Measurements from ENCODE around the gene ASIC1. TPM values are rescaled to one million over a fixed set of nuclear protein-coding genes. Genes with fewer than 3 reads are reported as not detected.

Gene ASIC1
- total and polyA plus RNA-seq, 2 of the 4 experiments (the other 2 are of a cell fraction): 1.6 to 9.9 TPM

GRCh38 chr12:50061946-50062686, 4.7 kb downstream of the ASIC1 start:
- Histone ChIP-seq H2BK5ac (ENCODE audit: low read depth, low read length, poor library complexity, severe bottlenecking) (no peak overlapping the region), H2BK15ac (ENCODE audit: low read depth, low read length) (no peak overlapping the region), H3K4ac (ENCODE audit: low read depth, low read length) (no peak overlapping the region), H2AK9ac (replicated peaks; ENCODE audit: low read depth, low read length, poor library complexity) (no peak overlapping the region), H4K5ac (ENCODE audit: low read depth, low read length) (no peak overlapping the region), H3K4me2 (ENCODE audit: low read depth, low read length) (no peak overlapping the region), H3K4me1 (ENCODE audit: control insufficient read depth, insufficient read depth, low read length) (peaks cover 13% of the 10 kb centered on the region), H3K79me1 (ENCODE audit: low read depth in 1 of 2, low read length in 2 of 2) (no peaks in the 10 kb centered on the region), H3K9ac (ENCODE audit: low read depth, low read length) (no peak overlapping the region), H3K14ac (replicated peaks; ENCODE audit: low read depth, low read length) (no peak overlapping the region), H3K18ac (ENCODE audit: low read depth, low read length) (no peak overlapping the region), H2BK120ac (ENCODE audit: low read depth, low read length) (no peak overlapping the region), H2BK20ac (ENCODE audit: low read depth, low read length) (no peak overlapping the region), H3K56ac (ENCODE audit: extremely low read depth, insufficient read depth, low read length) (no peak overlapping the region), H2AFZ (replicated peaks; ENCODE audit: low read length, poor library complexity) (peak overlapping the region; percentile 34), H3K4me3 (ENCODE audit: insufficient read depth, low read depth, low read length) (no peak overlapping the region), H2AK5ac (ENCODE audit: low read depth, low read length) (peak overlapping the region; percentile 9; the same call in 1 of the 2 replicates), H4K20me1 (ENCODE audit: insufficient read depth, low read length) (no peaks in the 10 kb centered on the region; the same call in 1 of the 2 replicates), H4K8ac (ENCODE audit: low read depth in 2 of 2, low read length in 2 of 2) (no peak overlapping the region), H3K23ac (ENCODE audit: low read depth, low read length) (no peak overlapping the region), H3K27me3 (ENCODE audit: control insufficient read depth, insufficient read depth, low read length) (no peaks in the 10 kb centered on the region), H4K91ac (ENCODE audit: insufficient read depth, low read depth, low read length) (no peak overlapping the region), H3K36me3 (ENCODE audit: control insufficient read depth, insufficient read depth, low read length) (0 out of 2 replicates have a peak, but pooled peaks cover 3% of the 10 kb centered on the region), H3K9me1 (ENCODE audit: insufficient read depth, low read length) (0 out of 2 replicates have a peak, but pooled peaks cover 7% of the 10 kb centered on the region), H3K9me3 (ENCODE audit: control insufficient read depth, insufficient read depth, low read length) (no peaks in the 10 kb centered on the region), H3K27ac (ENCODE audit: insufficient read depth, low read length) (no peak overlapping the region)
- BruUV-seq (replicated peaks): no TSS peak
- 86% methylated on average over 1 of the region's 6 CpGs; no CpG with 5 or more reads in 1 of the 2 experiments for WGBS, 2 experiments (ENCODE audit: extremely low coverage in 2 of 2, insufficient read length in 1 of 2)
- intact Hi-C loops (cut with micrococcal nuclease): no loop called here
- CTCF ChIA-PET: interaction anchor here (0.5 to 1.5 kb wide), 5 partner anchors 8 to 73 kb away, joined by 3 to 5 read pairs (median 3); partner anchors contain the start of gene COX14
- dilution Hi-C loops (cut with HindIII; ENCODE audit: low sequenced_read_pairs, unreplicated experiment): no loop called here
- in situ Hi-C loops (cut with MboI; ENCODE audit: low sequenced_read_pairs): no loop called here
- peak; percentile 19 for DNase-seq
- POLR2A ChIA-PET (ENCODE audit: unreplicated experiment): interaction anchor here (1.0 kb wide), 1 partner anchor 22 kb away, joined by 3 read pairs; no protein-coding TSS in a partner anchor
- ATAC-seq (ENCODE audit: low read depth): no peak
- TF ChIP-seq FOS (IDR thresholded peaks at IDR 0.05; ENCODE audit: low read depth, low read length): no peak
- no peak for TF ChIP-seq BHLHE40 (IDR thresholded peaks at IDR 0.05; ENCODE audit: low read depth, low read length)
- no peak for TF ChIP-seq MAZ (IDR thresholded peaks at IDR 0.05; ENCODE audit: borderline replicate concordance, low read depth, low read length)
- no peak for TF ChIP-seq MAFK (IDR thresholded peaks at IDR 0.05; ENCODE audit: low read depth, low read length)
- TF ChIP-seq SMC3 (IDR thresholded peaks at IDR 0.05; ENCODE audit: low read depth, low read length): no peak
- TF ChIP-seq CHD1 (IDR thresholded peaks at IDR 0.05; ENCODE audit: low read depth, low read length): no peak
- TF ChIP-seq USF2 (IDR thresholded peaks at IDR 0.05; ENCODE audit: low read depth, low read length): no peak
- TF ChIP-seq POLR2A (IDR thresholded peaks at IDR 0.05; ENCODE audit: low read depth, low read length): no peak
- no peak for TF ChIP-seq CEBPB (IDR thresholded peaks at IDR 0.05; ENCODE audit: low read depth, low read length)
- TF ChIP-seq RAD21 (IDR thresholded peaks at IDR 0.05; ENCODE audit: low read length): no peak
- TF ChIP-seq RFX5 (IDR thresholded peaks at IDR 0.05; ENCODE audit: low read depth, low read length): no peak
- no peak for TF ChIP-seq NFE2L2 (IDR thresholded peaks at IDR 0.05; ENCODE audit: low read depth, low read length)
- no peak for TF ChIP-seq RCOR1 (IDR thresholded peaks at IDR 0.05; ENCODE audit: insufficient replicate concordance, low read length)
- no peak for TF ChIP-seq CTCF (conservative IDR thresholded peaks at IDR 0.05; ENCODE audit: low read depth, low read length)
- TF ChIP-seq ELK1 (IDR thresholded peaks at IDR 0.05; ENCODE audit: borderline replicate concordance, low read depth, low read length): no peak

Data from IMR-90 (cell line).